H1 (cell line): ENCODE data around the gene VAMP3. TPM values are rescaled to one million over a fixed set of nuclear protein-coding genes. Genes with fewer than 3 reads are reported as not detected.

ENCODE experiments used
- CTCF ChIA-PET: fragments of 300-600 bp; sonication (Branson Sonifier 250); formaldehyde crosslinking; loops from one replicate; lab custom pipeline; 2021; ENCODE audit not compliant: partially characterized antibody; lab: Charles Lee
- POLR2A ChIA-PET: fragments of 300-600 bp; sonication (Branson Sonifier 250); formaldehyde crosslinking; loops from one replicate; lab custom pipeline; 2021; ENCODE audit warnings: inconsistent platforms; ENCODE audit not compliant: partially characterized antibody; lab: Charles Lee
- DNase-seq, 2 experiments: peaks; one replicate each; pipeline versions ENCODE4 v3.0.0 to v3.0.0-alpha.2; 2010 to 2022; ENCODE audit warnings: low spot score in 2 of 2, low read depth in 1 of 2, mixed read lengths in 1 of 2
- FAIRE-seq: peaks from 2 replicates; lab custom pipeline; 2011; peaks lifted over from hg19 to GRCh38; lab: Jason Lieb, UNC
- H2AFZ ChIP-seq: 2 replicates; pipeline ENCODE4 v1.8.1; 2012; ENCODE audit warnings: low read length, inconsistent platforms
- H2AK5ac ChIP-seq: 2 replicates; pipeline ENCODE4 v1.6.1; 2013; ENCODE audit warnings: low read depth, low read length
- H2BK120ac ChIP-seq: replicated peaks from 2 replicates; pipeline ENCODE3; 2013; ENCODE audit warnings: low read depth, low read length, inconsistent platforms
- H2BK12ac ChIP-seq: 2 replicates; pipeline ENCODE4 v1.6.1; 2013; ENCODE audit warnings: low read depth, low read length
- H2BK15ac ChIP-seq: 2 replicates; pipeline ENCODE4 v1.6.1; 2013; ENCODE audit warnings: low read length
- H2BK20ac ChIP-seq: 2 replicates; pipeline ENCODE4 v1.6.1; 2013; ENCODE audit warnings: low read length
- H2BK5ac ChIP-seq: 2 replicates; pipeline ENCODE4 v1.6.1; 2013; ENCODE audit warnings: low read depth, low read length
- H3K14ac ChIP-seq: 2 replicates; pipeline ENCODE4 v1.6.1; 2013; ENCODE audit warnings: inconsistent platforms; ENCODE audit not compliant: insufficient read length
- H3K18ac ChIP-seq: 2 replicates; pipeline ENCODE4 v1.6.1; 2013; ENCODE audit warnings: low read length; ENCODE audit errors: extremely low read depth
- H3K23ac ChIP-seq: 2 replicates; pipeline ENCODE4 v1.6.1; 2013; ENCODE audit warnings: inconsistent platforms; ENCODE audit not compliant: insufficient read length
- H3K23me2 ChIP-seq: 2 replicates; pipeline ENCODE4 v1.6.1; 2013; ENCODE audit warnings: low read depth, low read length
- H3K27ac ChIP-seq: 2 replicates; pipeline ENCODE4 v1.6.1; 2011; ENCODE audit warnings: low read depth, low read length, inconsistent platforms
- H3K27me3 ChIP-seq, 4 experiments: replicated peaks in 1 of 4; 1 replicate in 1 of 4; 2 replicates in 3 of 4; pipeline versions ENCODE4 v1.6.1 to v1.8.1; 2011 to 2013; ENCODE audit warnings: low read length in 3 of 4, mild to moderate bottlenecking in 3 of 4, inconsistent platforms in 2 of 4, mixed read lengths in 2 of 4, moderate library complexity in 1 of 4; ENCODE audit not compliant: control insufficient read depth in 3 of 4, insufficient read depth in 3 of 4; ENCODE audit errors: extremely low read depth in 1 of 4
- H3K36me3 ChIP-seq, 4 experiments: 2 replicates each; pipeline versions ENCODE4 v1.6.1 to v1.8.1; 2011 to 2013; ENCODE audit warnings: mild to moderate bottlenecking in 4 of 4, low read length in 3 of 4, moderate library complexity in 2 of 4, control low read depth in 1 of 4, inconsistent platforms in 1 of 4; ENCODE audit not compliant: insufficient read depth in 4 of 4, control insufficient read depth in 2 of 4
- H3K4ac ChIP-seq: replicated peaks from 2 replicates; pipeline ENCODE3; 2013; ENCODE audit warnings: low read length, low read depth, mixed read lengths, inconsistent platforms; ENCODE audit not compliant: insufficient read length
- H3K4me1 ChIP-seq, 4 experiments: replicated peaks in 1 of 4; 1 replicate in 1 of 4; 2 replicates in 3 of 4; pipeline versions ENCODE4 v1.6.1 to v1.8.1; 2011 to 2013; ENCODE audit warnings: low read length in 3 of 4, inconsistent platforms in 2 of 4, mixed read lengths in 1 of 4; ENCODE audit not compliant: insufficient read depth in 4 of 4, control insufficient read depth in 3 of 4
- H3K4me2 ChIP-seq, 2 experiments: 2 replicates each; pipeline versions ENCODE4 v1.6.1 to v1.8.1; 2011 to 2013; ENCODE audit warnings: low read depth in 2 of 2, low read length in 2 of 2, control low read depth in 1 of 2, inconsistent platforms in 1 of 2, mild to moderate bottlenecking in 1 of 2; ENCODE audit not compliant: insufficient read depth in 1 of 2
- H3K4me3 ChIP-seq, 4 experiments: fragments of 200-600, 300-600 bp in 1 of 4; sonication (generic), shearing (Covaris generic), sonication (Bioruptor Twin) in 1 of 4; 2 replicates each; pipeline versions ENCODE4 v1.5.1 to v1.8.1; 2011 to 2016; ENCODE audit warnings: low read length in 4 of 4, low read depth in 3 of 4, control low read depth in 2 of 4, inconsistent platforms in 2 of 4, mild to moderate bottlenecking in 2 of 4, mixed read lengths in 1 of 4, moderate library complexity in 1 of 4; ENCODE audit not compliant: insufficient read depth in 2 of 4; ENCODE audit errors: extremely low read depth in 1 of 4
- H3K56ac ChIP-seq: replicated peaks from 2 replicates; pipeline ENCODE3; 2013; ENCODE audit warnings: low read depth, mild to moderate bottlenecking, mixed read lengths, low read length, inconsistent platforms; ENCODE audit not compliant: insufficient read length
- H3K79me1 ChIP-seq: 2 replicates; pipeline ENCODE4 v1.6.1; 2013; ENCODE audit warnings: low read depth, low read length, control low read depth
- H3K79me2 ChIP-seq, 2 experiments: 2 replicates each; pipeline versions ENCODE4 v1.6.1 to v1.8.1; 2012 to 2013; ENCODE audit warnings: low read length in 2 of 2, mild to moderate bottlenecking in 2 of 2, inconsistent platforms in 1 of 2; ENCODE audit not compliant: insufficient read depth in 2 of 2, control insufficient read depth in 1 of 2
- H3K9ac ChIP-seq, 4 experiments: replicated peaks in 1 of 4; 1 replicate in 1 of 4; 2 replicates in 3 of 4; pipeline versions ENCODE4 v1.6.1 to v1.8.1; 2011 to 2013; ENCODE audit warnings: low read depth in 3 of 4, low read length in 3 of 4, control low read depth in 2 of 4, mild to moderate bottlenecking in 2 of 4, moderate library complexity in 2 of 4, inconsistent platforms in 1 of 4; ENCODE audit errors: extremely low read depth in 1 of 4
- H3K9me3 ChIP-seq, 2 experiments: 2 replicates each; pipeline versions ENCODE4 v1.6.1 to v1.8.1; 2012 to 2013; ENCODE audit warnings: mild to moderate bottlenecking in 2 of 2, moderate library complexity in 2 of 2, control low read depth in 1 of 2, inconsistent platforms in 1 of 2, low read depth in 1 of 2, low read length in 1 of 2, mixed read lengths in 1 of 2; ENCODE audit not compliant: insufficient read depth in 2 of 2
- H4K20me1 ChIP-seq, 2 experiments: replicated peaks in 1 of 2; 2 replicates each; pipeline versions ENCODE3 to v1.8.1; 2011 to 2013; ENCODE audit warnings: inconsistent platforms in 2 of 2, low read length in 2 of 2, mild to moderate bottlenecking in 1 of 2; ENCODE audit not compliant: insufficient read depth in 2 of 2, control insufficient read depth in 1 of 2
- H4K5ac ChIP-seq: 2 replicates; pipeline ENCODE4 v1.6.1; 2013; ENCODE audit warnings: low read length, low read depth, mixed read lengths, inconsistent platforms; ENCODE audit not compliant: insufficient read length
- H4K8ac ChIP-seq: 2 replicates; pipeline ENCODE4 v1.8.0; 2013; ENCODE audit warnings: mild to moderate bottlenecking, moderate library complexity, low read length, inconsistent platforms; ENCODE audit not compliant: insufficient read depth; ENCODE audit errors: extremely low read depth
- H4K91ac ChIP-seq: replicated peaks from 2 replicates; pipeline ENCODE3; 2013; ENCODE audit warnings: low read length, mixed read lengths, inconsistent platforms; ENCODE audit not compliant: insufficient read length
- CREB1 ChIP-seq: IDR thresholded peaks from 2 replicates; pipeline ENCODE4 v1.6.1; 2012; ENCODE audit warnings: inconsistent platforms
- GTF2F1 ChIP-seq: IDR thresholded peaks from 2 replicates; pipeline ENCODE4 v1.6.1; 2012; ENCODE audit warnings: low read depth, low read length, improper control_type of control experiment, borderline replicate concordance
- NANOG ChIP-seq: IDR thresholded peaks from 2 replicates; pipeline ENCODE4 v1.6.1; 2011; ENCODE audit warnings: low read length, low read depth, mild to moderate bottlenecking, inconsistent platforms; ENCODE audit not compliant: insufficient read depth, poor library complexity, severe bottlenecking
- RAD21 ChIP-seq, 2 experiments: IDR thresholded peaks in 1 of 2; conservative IDR thresholded peaks in 1 of 2; 2 replicates each; pipeline ENCODE4 v1.6.1; 2011; ENCODE audit warnings: low read depth in 2 of 2, low read length in 2 of 2, improper control_type of control experiment in 1 of 2, inconsistent platforms in 1 of 2, mild to moderate bottlenecking in 1 of 2, moderate library complexity in 1 of 2
- TAF7 ChIP-seq: optimal IDR thresholded peaks from 2 replicates; pipeline ENCODE3; 2011; ENCODE audit warnings: low read depth, mild to moderate bottlenecking, inconsistent platforms, low read length, moderate library complexity, borderline replicate concordance
- YY1 ChIP-seq: IDR thresholded peaks from 2 replicates; pipeline ENCODE4 v1.6.1; 2011; ENCODE audit warnings: low read depth, mild to moderate bottlenecking, low read length
- WGBS, 2 experiments: shearing (Covaris generic) in 1 of 2; methylation state at CpG; one replicate each; pipeline versions ENCODE4 v1.1.6 to v1.1.7; 2013 to 2015; ENCODE audit warnings: low lambda C conversion rate in 2 of 2, mixed read lengths in 2 of 2, inconsistent platforms in 1 of 2, low coverage in 1 of 2, missing lambda C conversion rate in 1 of 2; ENCODE audit not compliant: insufficient replicate concordance in 2 of 2, insufficient coverage in 1 of 2, insufficient read length in 1 of 2; ENCODE audit errors: extremely low coverage in 1 of 2, missing lambda C conversion rate in 1 of 2; 5-methylcytosine and 5-hydroxymethylcytosine counted together
- polyA plus RNA-seq, 7 experiments: library from polyadenylated mRNA; depleted of rRNA in 3 of 7; stranded (reverse) in 5 of 7; unstranded in 2 of 7; fragments of >200 nt in 5 of 7; fragments of 200-250 nt in 2 of 7; gene quantifications; 1 replicate in 5 of 7; 2 replicates in 1 of 7; 4 replicates in 1 of 7; pipeline versions ENCODE4 v1.2.1 to v1.2.3, GENCODE V29; 2011 to 2013; ENCODE audit warnings: missing spikeins in 2 of 7, mixed read lengths in 2 of 7
- total RNA-seq: library from RNA; stranded (reverse); fragmentation: NEBNext Ultra II Directional; extraction: Animal tissue kit (Norgen Biotek cat#: 25700); gene quantifications from 2 replicates; pipeline ENCODE4 v1.2.1, GENCODE V29; 2021
- TF ChIP-seq, protein P1 (sequence below), 3 experiments: IDR thresholded peaks; 1 replicate in 2 of 3; 2 replicates in 1 of 3; pipeline versions ENCODE4 v1.5.1 to v1.6.1; 2011; ENCODE audit warnings: low read length in 3 of 3, mild to moderate bottlenecking in 3 of 3, inconsistent platforms in 2 of 3, low read depth in 1 of 3, moderate library complexity in 1 of 3; ENCODE audit not compliant: insufficient read depth in 1 of 3; ENCODE audit errors: control extremely low read depth in 1 of 3

VAMP3 gene
- total and polyA plus RNA-seq, 2 of the 8 experiments (the other 6 are each of a cell fraction or from before 2014, with no cell fraction given), result 27.9 to 36.7 TPM

DNA sequence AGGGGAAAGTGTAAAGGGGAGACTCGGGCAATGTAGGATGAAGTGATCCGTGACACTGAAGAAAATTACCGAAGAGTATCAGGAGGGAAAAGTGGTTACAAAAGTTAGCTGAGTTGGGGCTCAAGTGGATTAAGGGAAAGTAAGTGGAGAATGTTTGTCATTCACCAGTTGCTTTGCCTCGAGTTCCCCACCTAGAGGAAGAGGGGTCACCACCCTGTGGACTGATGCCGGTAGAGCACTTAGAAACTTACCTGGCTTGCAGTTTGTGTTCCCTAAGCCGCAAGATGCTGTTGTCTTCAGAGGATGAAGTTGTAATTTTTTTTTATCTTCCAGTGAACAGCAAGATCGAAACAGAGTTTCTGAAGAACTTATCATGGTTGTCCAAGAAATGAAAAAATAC, 14.0 kb downstream of the VAMP3 start:
- H3K27ac ChIP-seq, result no peak overlapping the region
- DNase-seq, result no peak
- H2BK20ac ChIP-seq, result no peak overlapping the region
- peaks cover 0 to 2% of the 10 kb centered on the region in 2 experiments for H4K20me1 ChIP-seq
- ChIA-PET POLR2A (interaction anchor here (0.7 to 2.8 kb wide), 3 partner anchors 10 to 108 kb away, joined by 3 to 7 read pairs (median 4); partner anchors contain the start of gene VAMP3), CTCF (interaction anchor here (0.7 to 2.0 kb wide), 3 partner anchors 14 to 822 kb away, joined by 3 to 7 read pairs (median 3); no protein-coding TSS in a partner anchor)
- no peak overlapping the region for H4K8ac ChIP-seq
- no peak overlapping the region for H2BK12ac ChIP-seq
- H2BK120ac ChIP-seq, result no peak overlapping the region
- H3K4me2 ChIP-seq, result peak overlapping the region; percentile 61 to 80; a peak in 3 of 4 replicates
- peak; percentile 24 for FAIRE-seq
- no peak overlapping the region for H3K56ac ChIP-seq
- 82% methylated on average over 7 of the region's 7 CpGs; no CpG with 5 or more reads in 1 of the 2 experiments for WGBS, 2 experiments
- peaks cover 9 to 11% of the 10 kb centered on the region in 2 experiments; a peak in 3 of 4 replicates for H3K9me3 ChIP-seq
- H3K23ac ChIP-seq, result no peak overlapping the region
- no peak overlapping the region for H2BK5ac ChIP-seq
- TF ChIP-seq YY1, result no peak
- TF ChIP-seq, protein P1, sequence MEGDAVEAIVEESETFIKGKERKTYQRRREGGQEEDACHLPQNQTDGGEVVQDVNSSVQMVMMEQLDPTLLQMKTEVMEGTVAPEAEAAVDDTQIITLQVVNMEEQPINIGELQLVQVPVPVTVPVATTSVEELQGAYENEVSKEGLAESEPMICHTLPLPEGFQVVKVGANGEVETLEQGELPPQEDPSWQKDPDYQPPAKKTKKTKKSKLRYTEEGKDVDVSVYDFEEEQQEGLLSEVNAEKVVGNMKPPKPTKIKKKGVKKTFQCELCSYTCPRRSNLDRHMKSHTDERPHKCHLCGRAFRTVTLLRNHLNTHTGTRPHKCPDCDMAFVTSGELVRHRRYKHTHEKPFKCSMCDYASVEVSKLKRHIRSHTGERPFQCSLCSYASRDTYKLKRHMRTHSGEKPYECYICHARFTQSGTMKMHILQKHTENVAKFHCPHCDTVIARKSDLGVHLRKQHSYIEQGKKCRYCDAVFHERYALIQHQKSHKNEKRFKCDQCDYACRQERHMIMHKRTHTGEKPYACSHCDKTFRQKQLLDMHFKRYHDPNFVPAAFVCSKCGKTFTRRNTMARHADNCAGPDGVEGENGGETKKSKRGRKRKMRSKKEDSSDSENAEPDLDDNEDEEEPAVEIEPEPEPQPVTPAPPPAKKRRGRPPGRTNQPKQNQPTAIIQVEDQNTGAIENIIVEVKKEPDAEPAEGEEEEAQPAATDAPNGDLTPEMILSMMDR (IDR thresholded peaks at IDR 0.05; ENCODE audit: control extremely low read depth in 1 of 3, insufficient read depth in 1 of 3, low read depth in 1 of 3, low read length in 3 of 3), result peak; percentile 11 to 23 (median 15); a peak in 2 of 4 replicates
- peak; percentile 1 to 27; a peak in 1 of 4 replicates for TF ChIP-seq RAD21 (IDR thresholded peaks at IDR 0.05 in 1 of 2, conservative IDR thresholded peaks at IDR 0.05 in 1 of 2; ENCODE audit: low read depth in 2 of 2, low read length in 2 of 2)
- no peak for TF ChIP-seq GTF2F1
- no peak for TF ChIP-seq NANOG
- TF ChIP-seq CREB1, result no peak
- TF ChIP-seq TAF7, result no peak
- H3K9ac ChIP-seq, result no peak overlapping the region
- H3K14ac ChIP-seq, result no peak overlapping the region
- H3K4ac ChIP-seq, result no peak overlapping the region
- H3K79me1 ChIP-seq, result no peaks in the 10 kb centered on the region
- peaks cover 0 to 6% (median 0%) of the 10 kb centered on the region in 4 experiments; a peak in 2 of 7 replicates for H3K4me1 ChIP-seq
- no peak overlapping the region for H2BK15ac ChIP-seq
- H4K5ac ChIP-seq, result no peak overlapping the region
- H3K79me2 ChIP-seq, result no peaks in the 10 kb centered on the region
- no peak overlapping the region for H4K91ac ChIP-seq
- no peak overlapping the region for H2AK5ac ChIP-seq
- H3K36me3 ChIP-seq, result peaks cover 7 to 49% (median 23%) of the 10 kb centered on the region in 4 experiments; a peak in 7 of 8 replicates
- peaks cover 0 to 8% (median 7%) of the 10 kb centered on the region in 4 experiments; a peak in 5 of 7 replicates for H3K27me3 ChIP-seq
- H3K4me3 ChIP-seq, result peak overlapping the region in 3 of 4 experiments; percentile 14 to 62 (median 43); a peak in 3 of 8 replicates
- peaks cover 2% of the 10 kb centered on the region; the same call in 1 of the 2 replicates for H3K23me2 ChIP-seq
- no peak overlapping the region for H3K18ac ChIP-seq
- no peak overlapping the region for H2AFZ ChIP-seq
